HG03442 (cell line): ENCODE measurements around the gene PKNOX2.

Source experiments
- ATAC-seq: cut with Tn5 transposase; IDR thresholded peaks from one replicate; pipeline ENCODE4 v1.9.1; 2021; ENCODE audit warnings: mild to moderate bottlenecking, moderate library complexity; ENCODE audit not compliant: unreplicated experiment

The PKNOX2 gene

DNA sequence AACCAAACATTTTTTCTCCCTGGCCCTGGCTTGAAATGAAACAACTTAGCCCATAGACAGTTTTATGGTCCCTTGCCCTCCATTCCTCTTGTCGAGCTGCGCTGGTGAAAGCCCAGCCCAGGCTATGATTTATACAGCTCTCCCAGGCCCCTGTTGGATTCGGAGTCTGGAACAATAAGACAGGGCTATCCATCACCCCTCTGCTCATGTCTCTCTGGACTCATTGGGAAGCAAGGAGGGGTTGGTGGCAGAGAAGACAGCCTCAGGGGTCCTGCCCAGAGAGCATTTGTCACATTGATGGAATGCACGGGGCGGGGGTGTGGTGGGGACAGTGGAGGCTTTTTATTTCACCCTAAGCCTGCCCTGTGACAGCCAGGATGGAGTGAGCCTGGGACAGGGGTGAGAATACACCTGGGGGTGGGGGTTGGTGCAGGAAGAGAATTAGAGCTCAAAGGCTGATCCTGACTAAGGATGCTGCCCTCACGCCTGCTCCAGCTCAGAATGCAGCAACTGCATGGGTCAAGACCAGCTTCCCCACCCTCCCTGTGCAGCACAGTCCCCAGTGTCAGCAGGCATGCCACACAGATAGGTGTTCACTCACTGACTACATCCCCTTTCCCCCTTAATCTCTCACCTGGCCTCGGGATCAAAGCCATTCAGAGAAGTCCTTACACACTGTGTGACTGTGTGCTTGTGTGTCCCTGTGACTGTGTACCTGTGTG, 10.0 kb upstream of the PKNOX2 start:
- ATAC-seq: no peak

DNA sequence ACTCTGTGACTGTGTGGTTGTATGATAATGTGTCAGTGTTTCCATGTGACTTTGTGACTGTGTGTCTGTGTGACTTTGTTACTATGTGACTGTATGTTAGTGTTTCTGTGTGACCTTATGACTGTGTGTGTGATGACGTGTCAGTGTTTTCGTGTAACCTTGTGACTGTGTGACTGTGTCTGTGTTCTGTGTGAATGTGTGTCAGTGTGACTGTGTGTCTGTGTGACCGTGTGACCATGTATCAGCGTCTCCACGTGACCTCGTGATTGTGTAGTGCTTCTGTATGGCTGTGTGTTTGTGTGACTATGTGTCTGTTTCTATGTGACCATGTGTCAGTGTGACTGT, 9.5 kb upstream of the PKNOX2 start:
- ATAC-seq: no peak

DNA sequence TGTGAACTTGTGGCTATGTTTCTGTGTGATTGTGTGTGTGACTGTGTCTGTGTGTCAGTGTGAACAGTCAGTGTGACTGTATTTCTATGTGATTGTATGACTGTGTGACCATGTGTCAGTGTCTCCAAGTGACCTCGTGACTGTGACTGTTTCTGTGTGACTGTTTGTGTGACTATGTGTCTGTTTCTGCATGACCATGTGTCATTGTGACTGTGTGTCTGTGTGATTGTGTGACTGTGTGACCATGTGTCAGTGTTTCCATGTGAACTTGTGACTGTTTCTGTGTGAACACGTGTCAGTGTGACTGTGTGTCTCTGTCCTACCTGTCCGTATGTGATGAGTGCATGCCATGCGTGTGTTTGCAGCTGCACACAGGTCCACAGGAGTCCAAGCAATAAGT, 8.8 kb upstream of the PKNOX2 start:
- no peak for ATAC-seq

DNA sequence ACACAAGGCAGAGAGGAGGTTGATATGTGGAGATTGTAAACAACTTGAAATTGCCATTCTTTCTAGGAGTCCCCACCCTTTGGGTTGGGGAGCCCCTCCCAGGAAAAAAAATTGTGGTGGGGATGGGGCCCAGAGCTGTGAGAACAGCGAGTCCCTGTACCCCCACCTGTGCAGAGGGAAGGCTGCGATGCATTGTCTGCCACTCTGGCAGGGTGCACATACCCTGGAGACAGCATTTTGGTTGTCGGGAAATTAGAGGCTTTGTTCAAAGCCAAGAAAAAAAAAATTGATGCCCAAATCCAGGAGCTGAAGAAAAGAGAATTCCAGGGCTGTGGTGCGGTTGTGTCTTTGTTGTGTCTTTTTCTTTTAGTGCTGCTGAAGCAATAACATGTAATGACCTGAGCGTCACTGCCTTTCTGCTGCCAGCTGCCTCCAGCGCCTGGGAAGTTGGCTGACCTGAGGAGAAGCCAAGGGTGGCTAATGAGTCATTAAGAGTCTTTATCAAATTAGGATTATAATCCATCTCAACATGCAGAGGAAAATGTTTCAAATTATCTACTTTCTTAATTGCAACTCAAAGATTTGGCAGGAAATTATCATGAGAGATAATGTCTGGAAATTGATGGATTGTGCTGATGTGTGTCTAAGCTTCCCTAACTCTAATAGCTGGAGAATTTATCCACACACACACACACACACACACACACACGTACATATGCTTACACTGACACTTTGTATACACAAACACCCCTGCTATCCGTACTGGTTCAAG, 8.0 kb upstream of the PKNOX2 start:
- no peak for ATAC-seq

DNA sequence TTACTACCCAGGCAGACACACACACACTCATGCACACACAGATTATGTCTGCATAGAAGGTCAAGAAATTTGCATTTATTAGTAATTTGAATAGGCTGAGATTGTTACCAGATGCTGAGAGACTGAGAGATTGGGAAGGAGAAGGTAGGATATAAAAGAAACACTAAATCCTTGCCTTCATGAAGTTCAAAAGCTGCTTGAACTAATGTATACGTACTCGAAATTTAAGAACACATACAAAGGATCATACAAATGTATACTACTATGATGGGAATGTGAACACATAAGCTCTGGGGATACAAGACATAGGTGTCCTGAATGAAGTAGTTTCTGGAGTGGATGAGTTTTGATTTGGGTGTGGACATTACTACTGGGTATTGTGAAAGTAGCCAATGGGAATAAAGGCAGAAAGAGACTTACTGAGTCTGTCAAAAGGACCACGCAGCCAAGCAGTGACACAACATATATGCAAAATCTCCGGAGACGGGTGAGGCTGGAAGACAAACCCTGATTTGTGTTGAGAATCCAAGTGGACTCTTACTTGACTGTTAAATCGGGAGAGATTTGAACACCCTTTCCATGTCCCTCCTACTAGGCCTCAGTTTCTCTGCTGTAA, 7.3 kb upstream of the PKNOX2 start:
- no peak for ATAC-seq

DNA sequence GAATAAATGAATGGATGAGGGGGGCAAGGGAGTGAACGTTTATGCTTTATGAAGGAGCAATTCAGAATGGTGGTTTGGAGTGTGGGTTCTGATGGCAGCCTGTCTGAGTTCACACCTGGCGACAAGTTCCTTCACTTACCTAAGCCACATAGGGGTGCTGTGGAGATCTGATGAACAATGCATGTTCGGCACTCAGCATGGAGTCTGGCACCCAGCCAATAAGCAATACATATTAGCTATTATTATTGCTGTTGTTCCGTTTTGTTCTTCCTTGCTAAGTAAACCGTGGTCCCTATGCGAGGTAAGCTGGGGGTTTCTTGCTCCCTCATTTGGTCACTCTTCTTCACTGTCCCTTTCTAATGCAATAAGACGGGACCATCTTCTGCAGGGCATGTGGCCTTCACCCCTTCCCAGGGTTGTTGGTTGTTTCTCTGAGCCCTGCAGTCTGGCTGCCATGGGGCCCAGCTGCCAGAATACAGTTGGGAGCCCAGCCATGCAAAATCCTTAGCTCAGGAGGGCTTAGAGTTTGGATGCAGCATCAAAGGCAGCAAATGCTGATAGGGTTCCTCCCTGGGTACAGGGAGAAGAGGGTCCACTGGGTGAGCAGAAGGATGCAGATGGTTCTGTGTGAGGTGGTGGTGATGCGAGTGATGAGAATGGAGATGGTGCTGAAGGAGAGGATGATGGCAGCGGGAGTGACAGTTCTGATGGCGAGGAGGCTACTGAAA, 6.4 kb upstream of the PKNOX2 start:
- no peak for ATAC-seq

DNA sequence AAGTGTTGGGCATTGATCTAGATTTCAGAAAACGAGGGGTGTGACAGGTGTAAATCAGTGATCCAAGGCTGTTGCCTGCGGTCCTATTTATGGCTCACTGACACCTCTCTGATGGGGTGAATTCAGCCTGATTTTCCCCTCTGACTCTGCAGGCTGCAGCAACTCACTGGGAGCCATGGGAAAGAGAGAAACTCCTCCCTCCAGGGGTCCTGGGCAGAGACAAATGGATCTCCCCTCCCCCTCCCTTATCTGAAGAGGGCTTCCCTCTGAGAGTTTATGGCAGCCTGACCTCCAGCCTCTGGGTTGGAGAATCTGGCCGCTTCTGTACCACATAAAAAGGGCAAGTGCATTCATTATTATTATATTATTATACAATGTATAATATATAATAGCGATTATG, 1.8 kb upstream of the PKNOX2 start:
- no peak for ATAC-seq

DNA sequence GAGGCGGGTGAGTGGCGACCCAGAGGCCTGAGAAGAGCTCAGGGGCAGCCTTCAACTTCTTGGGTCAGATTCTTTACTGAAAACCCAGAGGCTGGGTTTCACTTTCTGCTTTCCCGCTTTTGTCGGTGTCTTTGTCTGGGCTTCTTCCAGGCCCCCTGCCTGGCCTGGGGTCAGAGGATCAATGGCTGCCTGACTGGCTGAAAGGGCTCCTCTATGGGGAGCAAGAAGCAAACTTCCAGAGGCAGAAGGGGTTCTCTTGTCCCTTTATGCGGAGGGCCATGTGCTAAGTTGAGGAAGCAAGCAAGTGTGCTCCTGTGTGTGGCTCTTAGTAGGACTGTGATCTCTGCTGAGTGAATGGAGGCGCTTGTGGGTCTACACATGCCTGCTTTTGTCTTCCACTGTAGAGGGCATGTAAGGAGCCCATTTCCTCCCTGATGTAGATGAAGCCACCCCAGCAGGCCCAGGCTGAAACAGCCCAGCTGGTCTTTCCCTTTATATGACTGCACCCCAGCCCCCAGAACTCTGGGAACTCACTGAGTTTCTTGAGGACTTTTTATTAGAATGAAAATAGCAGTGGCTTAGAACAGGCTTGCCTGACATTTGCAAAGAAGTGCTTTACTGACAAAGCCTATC, 1.0 kb upstream of the PKNOX2 start:
- ATAC-seq: no peak

DNA sequence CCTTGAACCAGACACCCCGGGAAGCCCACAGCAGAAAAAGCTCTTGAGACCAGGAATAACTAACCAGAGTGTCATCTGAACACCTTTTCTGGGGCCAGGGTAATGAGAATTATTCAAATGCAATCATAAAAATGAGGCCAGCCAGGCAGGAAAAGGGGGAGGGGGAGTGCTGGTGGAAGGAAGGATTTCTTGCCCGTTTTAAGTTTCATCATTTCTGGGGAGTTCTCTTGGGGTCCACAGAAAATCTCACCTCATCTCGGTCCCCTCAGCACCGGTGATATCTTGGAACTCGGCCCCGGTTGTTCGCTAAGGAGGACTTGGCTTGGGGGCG, 495 bp upstream of the PKNOX2 start:
- ATAC-seq: no peak

DNA sequence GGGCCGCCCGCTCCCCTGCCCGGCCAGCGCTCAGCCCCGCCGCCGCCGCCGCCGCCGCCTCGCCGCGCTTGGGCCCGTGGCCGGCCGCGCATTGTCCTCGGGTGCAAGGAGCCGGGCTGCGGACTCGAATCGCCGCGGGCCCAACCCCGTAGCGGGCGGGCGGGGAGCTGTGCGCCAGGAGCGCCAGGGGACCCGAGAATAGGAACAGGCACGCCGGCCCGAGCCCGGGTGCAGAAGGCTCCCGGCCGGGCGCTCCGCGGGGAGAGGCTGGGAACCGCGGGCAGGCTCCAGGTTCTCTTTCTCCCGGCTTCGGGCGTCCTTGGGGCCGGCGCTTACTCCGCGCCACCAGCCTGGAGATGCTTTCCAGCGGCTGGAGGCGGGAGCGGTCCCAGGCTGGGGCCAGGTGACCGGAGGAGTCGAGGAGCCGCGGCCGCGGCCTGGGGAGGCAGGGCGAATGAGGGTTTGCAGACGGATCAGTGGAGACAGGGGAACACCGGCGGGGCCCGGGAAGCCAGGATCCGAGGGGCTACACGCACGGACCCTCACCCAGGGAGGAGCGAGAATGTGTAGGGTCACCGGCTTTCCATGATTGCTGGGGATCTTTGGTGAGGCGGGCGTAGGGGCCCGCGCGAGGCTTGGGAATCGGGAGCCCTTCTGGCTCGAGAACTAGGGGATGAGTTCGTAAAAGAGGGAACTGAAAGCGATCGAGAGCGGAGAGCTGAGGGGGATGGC, 726 bp downstream of the PKNOX2 start:
- no peak for ATAC-seq

DNA sequence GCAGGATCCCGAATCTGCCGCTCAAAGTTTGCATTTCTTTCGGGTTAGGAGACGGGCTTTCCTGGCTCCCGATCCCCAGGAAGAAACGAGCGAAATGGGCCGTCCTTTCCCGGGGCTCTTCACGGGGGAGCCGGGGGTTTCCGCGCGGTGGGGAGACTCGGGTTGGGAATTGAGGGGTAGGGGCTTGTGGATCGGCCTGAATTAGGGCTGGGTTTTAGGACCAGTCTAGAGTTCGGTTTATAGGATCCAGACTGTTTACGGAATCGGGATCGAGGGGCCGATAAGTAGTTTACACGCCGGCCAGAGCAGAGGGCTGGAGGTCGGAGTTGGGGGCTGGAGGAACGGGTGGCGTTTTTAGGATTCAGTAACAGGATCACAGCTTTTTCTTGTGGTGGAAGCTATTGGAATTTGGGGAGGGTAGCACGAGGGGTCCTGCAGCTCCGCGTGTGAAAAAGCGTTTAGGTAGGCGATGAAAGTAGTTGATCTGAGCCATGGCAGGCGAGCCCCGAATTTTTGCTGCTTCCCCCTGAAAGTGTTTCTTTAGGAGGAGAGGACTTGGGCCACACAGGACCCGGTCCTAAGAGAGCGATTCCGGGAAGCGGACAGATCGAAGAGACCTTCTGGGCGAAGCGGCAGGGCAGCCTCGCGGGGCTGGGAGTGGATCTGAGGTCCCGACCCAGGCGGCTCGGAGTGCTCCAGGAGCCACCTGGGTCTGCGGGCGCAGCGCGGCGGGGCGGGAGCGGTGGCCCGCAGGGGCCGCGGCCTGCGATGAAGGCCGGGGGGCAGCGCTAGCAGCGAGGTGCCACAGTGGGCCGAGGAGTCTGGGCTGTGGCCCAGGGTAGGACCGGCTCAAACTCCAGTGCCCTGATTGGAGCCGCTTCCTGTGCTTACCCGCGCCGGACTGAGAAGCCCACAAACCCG, 1.6 kb downstream of the PKNOX2 start:
- no peak for ATAC-seq

DNA sequence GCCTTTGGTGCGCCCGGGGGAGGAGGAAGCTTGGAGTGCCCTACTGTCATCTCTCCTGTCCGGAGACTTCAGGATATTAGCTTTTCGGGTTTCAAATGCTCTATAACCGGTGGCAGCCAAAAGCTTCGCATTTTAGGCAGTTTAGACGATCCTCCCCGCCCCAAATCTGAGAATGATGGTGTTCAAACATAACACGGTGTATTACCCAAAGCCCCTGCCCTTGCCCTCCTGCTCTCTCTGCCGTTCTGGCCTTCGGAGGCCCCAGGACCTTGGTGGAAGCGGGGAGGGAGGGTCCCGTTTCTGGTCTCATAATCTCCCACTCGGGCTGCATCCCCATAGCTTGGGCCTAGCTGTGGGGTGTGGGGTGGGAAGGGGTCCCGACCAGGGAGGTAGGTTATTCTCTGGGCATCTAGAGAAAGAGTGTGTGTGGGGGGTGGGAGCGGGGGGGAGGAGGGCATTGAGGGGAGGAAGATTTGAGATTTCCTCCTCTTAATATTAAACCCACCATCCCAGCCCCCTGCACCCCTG, 2.3 kb downstream of the PKNOX2 start:
- ATAC-seq: no peak

DNA sequence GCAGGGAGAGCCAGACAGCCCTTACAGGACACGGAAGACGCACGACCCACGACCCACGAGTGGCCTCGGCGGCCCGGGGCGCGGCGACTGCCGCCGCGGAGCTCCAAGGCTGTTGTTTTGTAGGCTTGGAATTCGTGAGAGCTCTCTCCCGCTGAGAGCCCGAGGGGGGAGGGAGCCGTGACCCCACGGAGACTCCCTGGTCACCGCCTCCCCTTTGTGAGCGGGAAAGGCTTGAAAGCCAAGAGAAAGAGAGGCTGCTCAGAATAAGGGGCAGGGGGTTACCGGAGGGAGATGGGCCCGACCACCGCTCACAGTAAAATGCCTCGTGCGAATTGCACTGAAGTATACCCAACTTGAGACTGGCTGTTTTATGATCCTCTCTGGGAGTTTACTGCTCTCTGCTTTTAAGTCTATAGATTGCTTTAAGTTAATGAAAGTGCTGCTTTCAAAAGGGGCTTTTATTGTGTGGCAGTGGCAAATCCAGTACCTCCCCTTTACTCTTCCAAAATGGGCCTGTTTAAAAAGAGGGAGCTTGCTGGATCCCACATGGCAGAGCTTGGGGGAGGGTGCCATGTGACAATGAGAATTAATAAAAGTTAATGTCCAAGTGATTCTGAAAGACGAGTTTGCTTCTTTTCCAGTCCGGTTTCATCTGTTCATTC, 2.9 kb downstream of the PKNOX2 start:
- ATAC-seq: no peak

DNA sequence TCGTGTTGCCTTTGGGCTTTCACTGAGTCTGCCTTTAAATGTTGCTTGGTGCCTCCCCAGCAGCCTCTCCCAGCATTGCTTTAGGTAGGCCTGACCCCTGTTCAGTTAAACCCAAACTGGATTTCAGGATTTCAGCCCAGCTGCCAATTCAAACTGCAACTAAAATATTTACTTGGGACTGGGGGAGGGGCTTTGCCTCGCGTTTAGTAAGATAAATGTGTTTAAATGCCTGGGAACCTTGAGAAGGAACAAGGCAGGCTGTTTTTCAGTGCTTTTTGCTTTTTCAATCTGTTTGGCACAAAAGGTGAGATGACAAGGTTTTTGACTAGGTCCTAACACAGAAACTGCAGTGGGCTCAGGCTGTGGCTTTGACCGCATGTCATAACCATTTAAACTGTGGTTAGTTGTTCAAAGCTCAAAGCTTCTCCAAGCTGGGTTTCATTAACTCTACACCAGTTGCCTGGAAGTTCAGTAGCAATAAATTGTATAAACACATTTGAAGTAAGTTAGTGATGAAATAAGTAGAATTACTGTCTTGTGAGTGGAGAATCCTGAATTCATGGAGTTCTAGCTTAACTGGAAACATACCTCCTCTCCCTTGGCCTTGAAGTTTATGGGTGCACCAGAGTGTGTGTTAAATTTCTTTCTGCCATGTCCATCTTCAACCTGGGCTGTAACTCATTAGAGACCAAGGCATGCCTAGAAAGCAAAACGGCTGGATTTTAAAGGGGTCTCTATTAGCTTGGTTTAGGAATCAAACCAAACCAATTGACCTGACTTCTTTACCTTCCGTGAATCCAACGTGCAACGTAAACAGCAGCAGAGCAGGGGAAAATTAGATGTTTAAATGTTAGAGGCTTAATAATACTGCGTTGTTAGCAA, 3.6 kb downstream of the PKNOX2 start:
- no peak for ATAC-seq

DNA sequence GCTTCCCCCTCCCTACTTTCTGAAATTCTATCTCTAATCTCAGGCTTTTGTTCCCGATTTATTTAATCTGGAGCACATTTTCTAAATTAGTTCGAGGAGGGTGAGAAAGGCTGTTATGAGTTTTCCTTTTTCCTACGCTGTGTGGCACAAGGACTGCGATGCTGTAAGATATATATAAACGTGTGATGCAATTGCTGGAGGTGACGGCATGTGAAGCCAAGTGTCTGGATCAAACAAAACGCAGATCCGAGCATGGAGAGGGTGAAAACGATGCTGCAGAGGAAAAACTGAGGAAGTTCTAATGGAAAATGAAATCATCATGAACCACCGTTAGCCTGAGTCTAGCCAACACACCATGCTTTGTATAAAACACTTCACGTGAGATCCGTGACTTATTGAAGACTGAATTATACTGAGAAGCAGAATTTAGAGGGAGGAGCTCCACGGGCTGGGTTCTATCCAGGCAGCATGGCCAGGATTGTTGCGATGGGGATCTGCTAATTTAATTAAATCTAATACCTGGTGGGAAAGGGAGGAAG, 4.4 kb downstream of the PKNOX2 start:
- ATAC-seq: no peak

DNA sequence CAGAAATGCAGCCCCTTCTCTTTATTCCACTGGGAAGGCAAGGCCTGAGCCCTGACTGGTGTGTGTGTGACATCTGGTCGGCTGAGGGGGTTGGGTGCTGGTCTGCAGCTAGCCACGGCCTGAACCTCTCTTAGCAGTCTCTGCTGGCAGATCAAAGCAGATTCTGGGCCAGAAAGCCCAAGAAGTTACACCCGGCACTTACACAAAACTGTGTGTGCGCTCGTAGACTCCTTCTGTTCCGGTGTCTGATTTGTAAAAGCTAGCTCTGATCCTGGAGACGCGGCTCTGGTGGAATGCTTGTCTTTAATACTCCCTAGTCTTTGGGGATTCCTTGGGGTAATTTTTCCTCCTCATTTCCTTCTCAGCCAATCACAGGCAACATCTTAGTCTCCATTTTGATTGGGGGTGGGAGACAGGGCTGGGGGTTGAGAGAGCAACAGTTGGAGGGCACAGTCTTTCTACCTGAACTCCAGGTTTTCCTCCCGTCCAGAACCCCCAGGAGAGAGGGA, 5.5 kb downstream of the PKNOX2 start:
- no peak for ATAC-seq

DNA sequence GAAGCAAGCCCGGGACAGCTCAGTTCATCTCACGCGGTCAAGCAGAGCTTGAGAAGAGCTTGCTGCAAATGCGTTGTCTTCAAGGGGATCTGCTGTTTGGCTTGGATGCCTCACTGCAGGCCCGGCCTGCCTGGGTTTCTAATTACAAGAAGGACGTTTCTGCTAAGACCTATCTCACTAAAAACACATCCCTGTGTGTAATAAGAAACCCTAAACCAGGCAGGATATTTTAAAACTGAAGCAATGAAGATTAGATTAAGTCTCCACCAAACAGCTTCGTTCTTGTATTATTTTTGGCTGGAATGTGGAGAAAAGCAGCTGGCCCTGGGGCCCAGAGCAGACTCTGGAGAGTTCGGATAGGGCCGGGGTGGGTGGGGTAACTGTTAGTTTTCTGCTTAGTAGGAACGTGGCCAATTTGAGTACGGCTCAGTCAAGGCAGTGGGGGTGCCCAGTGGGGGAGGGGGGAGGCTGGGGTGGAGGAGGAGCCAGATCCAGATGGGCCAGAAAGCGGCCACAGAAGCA, 6.0 kb downstream of the PKNOX2 start:
- ATAC-seq: no peak
